Keratinocyte (primary cell): ENCODE results near the gene SLC6A3. TPM values are rescaled to one million over a fixed set of nuclear protein-coding genes. Genes with fewer than 3 reads are reported as not detected.

Experiments
- DNase-seq: peaks from one replicate; pipeline ENCODE4 v3.0.0-alpha.2; 2011; ENCODE audit warnings: low read depth, missing footprints, low spot score
- FAIRE-seq: peaks from 2 replicates; lab custom pipeline; 2011; peaks lifted over from hg19 to GRCh38; lab: Jason Lieb, UNC
- H2AFZ ChIP-seq: 2 replicates; pipeline ENCODE4 v1.6.0; 2012; ENCODE audit warnings: low read length, control low read depth, inconsistent platforms; ENCODE audit not compliant: control insufficient read depth
- H3K27ac ChIP-seq: 2 replicates; pipeline ENCODE4 v1.5.1; 2011; ENCODE audit warnings: low read length; ENCODE audit not compliant: control insufficient read depth, insufficient read depth
- H3K27me3 ChIP-seq: 3 replicates; pipeline ENCODE4 v1.6.0; 2011; ENCODE audit warnings: low read length; ENCODE audit not compliant: control insufficient read depth, insufficient read depth; ENCODE audit errors: extremely low read depth
- H3K36me3 ChIP-seq, 2 experiments: 2 replicates in 1 of 2; 3 replicates in 1 of 2; pipeline ENCODE4 v1.5.1; 2011; ENCODE audit warnings: low read length in 2 of 2, mild to moderate bottlenecking in 1 of 2; ENCODE audit not compliant: control insufficient read depth in 2 of 2, insufficient read depth in 2 of 2; ENCODE audit errors: extremely low read depth in 1 of 2
- H3K4me1 ChIP-seq: 3 replicates; pipeline ENCODE4 v1.5.1; 2011; ENCODE audit warnings: low read length; ENCODE audit not compliant: control insufficient read depth, insufficient read depth; ENCODE audit errors: extremely low read depth
- H3K4me2 ChIP-seq: 3 replicates; pipeline ENCODE4 v1.6.0; 2011; ENCODE audit warnings: low read depth, low read length; ENCODE audit not compliant: control insufficient read depth, insufficient read depth; ENCODE audit errors: extremely low read depth
- H3K4me3 ChIP-seq, 3 experiments: fragments of 200-600 bp in 1 of 3; sonication (generic) in 1 of 3; 2 replicates in 2 of 3; 3 replicates in 1 of 3; pipeline ENCODE4 v1.5.1; 2011 to 2016; ENCODE audit warnings: low read length in 3 of 3, mild to moderate bottlenecking in 3 of 3, control low read depth in 2 of 3, inconsistent platforms in 1 of 3, low read depth in 1 of 3, mixed read lengths in 1 of 3, mixed run types in 1 of 3, moderate library complexity in 1 of 3; ENCODE audit not compliant: control insufficient read depth in 2 of 3, insufficient read depth in 2 of 3; ENCODE audit errors: extremely low read depth in 1 of 3
- H3K79me2 ChIP-seq: 2 replicates; pipeline ENCODE4 v1.6.0; 2012; ENCODE audit warnings: low read length; ENCODE audit not compliant: control insufficient read depth, insufficient read depth
- H3K9ac ChIP-seq: 3 replicates; pipeline ENCODE4 v1.6.0; 2011; ENCODE audit warnings: low read length; ENCODE audit not compliant: control insufficient read depth, insufficient read depth; ENCODE audit errors: extremely low read depth
- H3K9me1 ChIP-seq: 3 replicates; pipeline ENCODE4 v1.6.0; 2011; ENCODE audit warnings: low read length; ENCODE audit not compliant: control insufficient read depth, insufficient read depth; ENCODE audit errors: extremely low read depth
- H3K9me3 ChIP-seq: 2 replicates; pipeline ENCODE4 v1.5.1; 2012; ENCODE audit warnings: low read depth, low read length; ENCODE audit not compliant: control insufficient read depth
- H4K20me1 ChIP-seq: 3 replicates; pipeline ENCODE4 v1.6.0; 2011; ENCODE audit warnings: low read length; ENCODE audit not compliant: control insufficient read depth, insufficient read depth; ENCODE audit errors: extremely low read depth
- CTCF ChIP-seq, 3 experiments: IDR thresholded peaks in 1 of 3; conservative IDR thresholded peaks in 1 of 3; optimal IDR thresholded peaks in 1 of 3; 2 replicates in 2 of 3; 3 replicates in 1 of 3; pipeline versions ENCODE3 to v1.5.1; 2011; ENCODE audit warnings: low read length in 3 of 3, mild to moderate bottlenecking in 3 of 3, moderate library complexity in 2 of 3, control low read depth in 1 of 3, inconsistent platforms in 1 of 3; ENCODE audit not compliant: insufficient read depth in 2 of 3; ENCODE audit errors: extremely low read depth in 1 of 3
- EZH2 ChIP-seq: IDR thresholded peaks from one replicate; pipeline ENCODE4 v1.6.1; 2012; ENCODE audit warnings: inconsistent platforms, mild to moderate bottlenecking, low read length, moderate library complexity
- dilution Hi-C: fragments of 300-500 bp; cut with MboI; formaldehyde crosslinking; loops from one replicate; pipeline ENCODE4 v1.7.0; 2020; ENCODE audit warnings: low sequenced_read_pairs; ENCODE audit not compliant: extremely low pct_ligation_motif_present
- polyA plus RNA-seq, 5 experiments: library from polyadenylated mRNA; depleted of rRNA in 3 of 5; stranded (reverse) in 3 of 5; stranded (forward) in 1 of 5; unstranded in 1 of 5; fragments of >200 nt; gene quantifications; 1 replicate in 1 of 5; 2 replicates in 3 of 5; 3 replicates in 1 of 5; pipeline versions ENCODE4 v1.2.1 to v1.2.3, GENCODE V29; 2011 to 2012; ENCODE audit warnings: missing spikeins in 2 of 5, low read depth in 1 of 5, low replicate concordance in 1 of 5

SLC6A3 gene
- polyA plus RNA-seq, 1 donor (not counting 4 experiments of a cell fraction or from before 2014, with no cell fraction given) = 0.03 TPM

DNA sequence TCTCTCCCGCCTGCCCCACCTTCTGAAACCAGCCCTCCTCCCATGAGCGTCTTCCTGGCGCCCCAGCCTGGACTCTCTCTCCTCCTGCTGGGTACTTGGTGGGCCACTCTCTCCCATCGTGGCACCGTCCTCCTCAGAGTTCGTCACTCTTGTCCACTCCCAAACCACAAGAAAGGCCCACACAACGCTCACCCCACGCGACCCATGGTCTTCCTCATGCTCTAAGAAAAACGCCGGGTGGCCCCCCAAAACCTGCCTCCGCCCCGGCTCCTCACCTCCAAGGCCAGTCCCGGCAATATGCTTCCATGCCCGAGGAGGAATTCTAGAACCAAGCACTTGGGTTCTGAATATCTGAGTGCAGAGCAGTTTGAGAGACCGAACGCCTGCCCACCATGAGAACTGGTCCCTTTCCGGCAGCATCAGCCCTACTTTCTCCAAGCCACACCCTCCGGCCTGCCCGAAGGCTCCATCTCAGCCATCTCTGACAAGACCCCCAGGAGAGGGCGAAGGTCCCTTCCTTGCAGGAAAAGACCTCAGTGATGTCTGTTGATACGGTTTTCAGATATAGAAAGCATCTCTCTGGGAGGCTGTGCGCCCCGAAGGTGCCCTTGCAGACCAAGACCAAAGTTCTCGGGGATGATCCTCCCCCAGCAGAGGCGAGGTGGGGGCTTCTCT is 15.0 kb downstream of the SLC6A3 start:
- Histone ChIP-seq H3K9me1 (no peaks in the 10 kb centered on the region), H3K36me3 (no peaks in the 10 kb centered on the region), H3K9ac (no peak overlapping the region), H3K9me3 (peaks cover 13% of the 10 kb centered on the region), H2AFZ (no peak overlapping the region), H3K4me3 (no peak overlapping the region), H3K27me3 (no peaks in the 10 kb centered on the region), H3K79me2 (no peaks in the 10 kb centered on the region), H4K20me1 (no peaks in the 10 kb centered on the region), H3K4me2 (no peak overlapping the region), H3K27ac (no peak overlapping the region), H3K4me1 (no peaks in the 10 kb centered on the region)
- no peak for TF ChIP-seq CTCF (optimal IDR thresholded peaks at IDR 0.05 in 1 of 3, IDR thresholded peaks at IDR 0.05 in 1 of 3, conservative IDR thresholded peaks at IDR 0.05 in 1 of 3; ENCODE audit: extremely low read depth in 1 of 3, insufficient read depth in 2 of 3, low read length in 3 of 3)
- no peak for TF ChIP-seq EZH2
- FAIRE-seq = no peak
- dilution Hi-C loops = no loop called here
- DNase-seq = no peak

GRCh38 chr5:1429496-1429895 is 15.7 kb downstream of the SLC6A3 start:
- Histone ChIP-seq H3K27me3 (no peaks in the 10 kb centered on the region), H4K20me1 (no peaks in the 10 kb centered on the region), H2AFZ (no peak overlapping the region), H3K4me3 (no peak overlapping the region), H3K79me2 (no peaks in the 10 kb centered on the region), H3K36me3 (no peaks in the 10 kb centered on the region), H3K4me1 (no peaks in the 10 kb centered on the region), H3K9ac (no peak overlapping the region), H3K9me1 (no peaks in the 10 kb centered on the region), H3K4me2 (no peak overlapping the region), H3K27ac (no peak overlapping the region), H3K9me3 (peaks cover 13% of the 10 kb centered on the region)
- no peak for FAIRE-seq
- TF ChIP-seq CTCF (optimal IDR thresholded peaks at IDR 0.05 in 1 of 3, IDR thresholded peaks at IDR 0.05 in 1 of 3, conservative IDR thresholded peaks at IDR 0.05 in 1 of 3; ENCODE audit: extremely low read depth in 1 of 3, insufficient read depth in 2 of 3, low read length in 3 of 3) (no peak), EZH2 (no peak)
- DNase-seq = no peak
- dilution Hi-C loops = no loop called here
